Measurements from ENCODE around the gene CPA3.
A peak's percentile ranks its signal among the peaks of the same experiment; 100 is the strongest.

Gene CPA3

GRCh38 chr3:148924562-148924961 is 59.5 kb downstream of the CPA3 start:
- no peak for DNase-seq

- DNase-seq = no peak
Observed at GRCh38 chr3:148925845-148926244, 60.7 kb downstream of the CPA3 start.

- no peak for DNase-seq
Observed at GRCh38 chr3:148930752-148931151, 65.7 kb downstream of the CPA3 start.

GRCh38 chr3:148931574-148931973 is 66.5 kb downstream of the CPA3 start:
- DNase-seq = no peak

GRCh38 chr3:148932972-148933371 is 67.9 kb downstream of the CPA3 start:
- DNase-seq = no peak

GRCh38 chr3:148937467-148938255 is 72.6 kb downstream of the CPA3 start:
- DNase-seq = no peak

GRCh38 chr3:148938306-148938705 is 73.2 kb downstream of the CPA3 start:
- DNase-seq = no peak

GRCh38 chr3:148938936-148939335 is 73.8 kb downstream of the CPA3 start:
- DNase-seq = no peak

- no peak for DNase-seq
Observed at GRCh38 chr3:148940983-148941382, 75.9 kb downstream of the CPA3 start.

- DNase-seq = peak; percentile 58
Observed at GRCh38 chr3:148943506-148944205, 78.6 kb downstream of the CPA3 start.

GRCh38 chr3:148945116-148945515 is 80.0 kb downstream of the CPA3 start:
- no peak for DNase-seq

Data from NCI-H510A (cell line).